Spleen (tissue), 11 donors: Measurements from ENCODE around the gene IGFL4. TPM values are rescaled to one million over a fixed set of nuclear protein-coding genes. Genes with fewer than 3 reads are reported as not detected.

ENCODE experiments used
- DNase-seq: peaks from one replicate; pipeline ENCODE4 v3.0.0-alpha.2; 2020
- H3K27ac ChIP-seq, 8 donors: fragments of 200-600 bp; sonication (generic) in 7 of 8; 1 replicate in 4 of 8; 2 replicates in 4 of 8; pipeline versions ENCODE4 v1.5.0 to v1.8.0; 2016 to 2021; ENCODE audit warnings: inconsistent platforms in 4 of 8, mild to moderate bottlenecking in 4 of 8, moderate library complexity in 1 of 8
- H3K27me3 ChIP-seq, 7 donors: fragments of 200-600 bp; sonication (generic) in 6 of 7; replicated peaks in 1 of 7; 1 replicate in 4 of 7; 2 replicates in 3 of 7; pipeline versions ENCODE4 v1.5.0 to v1.8.0; 2016 to 2021; ENCODE audit warnings: inconsistent platforms in 3 of 7, mild to moderate bottlenecking in 1 of 7
- H3K36me3 ChIP-seq, 6 donors: fragments of 200-600 bp; sonication (generic) in 5 of 6; 1 replicate in 4 of 6; 2 replicates in 2 of 6; pipeline versions ENCODE4 v1.5.0 to v1.8.0; 2016 to 2021; ENCODE audit warnings: inconsistent platforms in 2 of 6
- H3K4me1 ChIP-seq, 6 donors: fragments of 200-600 bp; sonication (generic) in 5 of 6; 1 replicate in 3 of 6; 2 replicates in 3 of 6; pipeline versions ENCODE4 v1.5.0 to v1.8.0; 2016 to 2021; ENCODE audit warnings: inconsistent platforms in 3 of 6
- H3K4me3 ChIP-seq, 8 donors: fragments of 200-600 bp; sonication (generic) in 7 of 8; 1 replicate in 4 of 8; 2 replicates in 4 of 8; pipeline versions ENCODE4 v1.5.0 to v1.8.0; 2016 to 2021; ENCODE audit warnings: inconsistent platforms in 4 of 8, mild to moderate bottlenecking in 4 of 8, moderate library complexity in 2 of 8
- H3K9me3 ChIP-seq, 8 donors: fragments of 200-600 bp; sonication (generic) in 7 of 8; 1 replicate in 4 of 8; 2 replicates in 4 of 8; pipeline versions ENCODE4 v1.5.0 to v1.8.0; 2016 to 2021; ENCODE audit warnings: inconsistent platforms in 4 of 8
- CTCF ChIP-seq, 11 experiments: fragments of 200-600 bp in 7 of 11; fragments of 450-650 bp in 4 of 11; sonication (generic) in 4 of 11; IDR thresholded peaks in 8 of 11; conservative IDR thresholded peaks in 3 of 11; 1 replicate in 7 of 11; 2 replicates in 4 of 11; pipeline versions ENCODE4 v1.4.0 to v1.8.0; 2016 to 2021; ENCODE audit warnings: antibody characterized with exemption in 11 of 11, inconsistent platforms in 4 of 11, mild to moderate bottlenecking in 1 of 11
- POLR2A ChIP-seq, 3 donors: fragments of 450-650 bp; IDR thresholded peaks; one replicate each; pipeline ENCODE4 v1.5.1; 2017; ENCODE audit warnings: antibody characterized with exemption in 3 of 3, mild to moderate bottlenecking in 1 of 3
- POLR2AphosphoS5 ChIP-seq, 3 donors: sonication (generic); formaldehyde crosslinking; IDR thresholded peaks; one replicate each; pipeline ENCODE4 v1.5.1; 2017; ENCODE audit warnings: antibody characterized with exemption in 3 of 3
- WGBS, 5 donors: extraction: QIAGEN DNeasy Blood & Tissue Kit in 3 of 5; methylation state at CpG; one replicate each; pipeline versions ENCODE4 v1.1.5 to v1.1.7; 2013 to 2018; 5-methylcytosine and 5-hydroxymethylcytosine counted together
- intact Hi-C: fragments of 100-400 bp; cut with DNase I; formaldehyde crosslinking; loops from one replicate; pipeline ENCODE4 v1.15.0; 2023; ENCODE audit warnings: low total_unique reads
- polyA plus RNA-seq, 3 donors: library from polyadenylated mRNA; stranded (reverse); fragments of 200-250 nt; gene quantifications; one replicate each; pipeline ENCODE4 v1.2.1, GENCODE V29; 2013
- total RNA-seq, 7 donors: library from RNA; depleted of rRNA in 3 of 7; stranded (reverse); fragments of >200 nt in 3 of 7; fragmentation: NEBNext Ultra II Directional in 4 of 7; extraction: Animal tissue kit (Norgen Biotek cat#: 25700) in 4 of 7; gene quantifications; one replicate each; pipeline versions ENCODE4 v1.1.0 to v1.2.1, GENCODE V29; 2016 to 2021
- donor health status: healthy with polysubstance abuse.
- donor health status: DM: no; HTN: no; CAD: no; lungs with moderate emphysema.
- donor health status: DM: no; HTN: no; CAD: no.
- donor health status: Bipolar disorder and iron deficiency.
- donor health status: healthy.
- donor health status: DM: no; HTN: no; CAD: no.
- donor health status: DM: yes; HTN: yes; CAD: no.

Gene IGFL4
- total and polyA plus RNA-seq, 10 donors: 0.03 TPM; not detected in 8

- no peaks in the 10 kb centered on the region for H3K36me3 ChIP-seq
- no peak for DNase-seq
- H3K4me3 ChIP-seq: no peak overlapping the region
- peaks cover 0 to 47% (median 10%) of the 10 kb centered on the region in 6 donors for H3K4me1 ChIP-seq
- peaks cover 2 to 86% (median 21%) of the 10 kb centered on the region in 7 donors for H3K27me3 ChIP-seq
- intact Hi-C loops: no loop called here
- no peaks in the 10 kb centered on the region for H3K9me3 ChIP-seq
- H3K27ac ChIP-seq: peak overlapping the region in 5 of 8 donors; percentile 49 to 73 (median 58)
- WGBS, 5 donors: 32 to 59% (median 49%) methylated on average over 3 of the region's 3 CpGs
- TF ChIP-seq POLR2A (IDR thresholded peaks at IDR 0.05): no peak
These were observed 15.0 kb downstream of the IGFL4 start for GRCh38 chr19:46025835-46026234.

GRCh38 chr19:46023311-46023779 lies 17.5 kb downstream of the IGFL4 start:
- intact Hi-C loops: no loop called here
- H3K4me3 ChIP-seq: peak overlapping the region in 5 of 8 donors; percentile 21 to 52 (median 32)
- no peaks in the 10 kb centered on the region for H3K9me3 ChIP-seq
- TF ChIP-seq CTCF (IDR thresholded peaks at IDR 0.05 in 8 of 11, conservative IDR thresholded peaks at IDR 0.05 in 3 of 11) (no peak), POLR2A (IDR thresholded peaks at IDR 0.05) (no peak), POLR2AphosphoS5 (IDR thresholded peaks at IDR 0.05) (no peak)
- peak overlapping the region in 7 of 8 donors; percentile 61 to 93 (median 86) for H3K27ac ChIP-seq
- H3K27me3 ChIP-seq: peaks cover 2 to 68% (median 21%) of the 10 kb centered on the region in 7 donors
- DNase-seq: no peak
- 36 to 62% (median 47%) methylated on average over 9 to 11 of the region's 11 CpGs for WGBS, 5 donors
- peaks cover 0 to 40% (median 4%) of the 10 kb centered on the region in 6 donors for H3K4me1 ChIP-seq
- H3K36me3 ChIP-seq: peaks cover 0 to 14% (median under 1%) of the 10 kb centered on the region in 6 donors

- Histone ChIP-seq H3K4me1 (peaks cover 0 to 36% (median 4%) of the 10 kb centered on the region in 6 donors), H3K27me3 (peaks cover 2 to 61% (median 21%) of the 10 kb centered on the region in 7 donors), H3K36me3 (peaks cover 0 to 20% (median 2%) of the 10 kb centered on the region in 6 donors), H3K9me3 (no peaks in the 10 kb centered on the region), H3K4me3 (peak within 1 kb of the TSS in 6 of 8 donors; percentile 13 to 52 (median 29)), H3K27ac (peak within 1 kb of the TSS in 7 of 8 donors; percentile 61 to 93 (median 86))
- WGBS, 5 donors: 24 to 48% (median 25%) methylated on average over 20 to 47 of the region's 47 CpGs
- intact Hi-C loops: no loop called here
- TF ChIP-seq POLR2AphosphoS5 (IDR thresholded peaks at IDR 0.05): peak in 1 of 3 donors; percentile 48
- no peak for TF ChIP-seq POLR2A (IDR thresholded peaks at IDR 0.05)
- peak in 1 of 11 experiments; percentile 10 for TF ChIP-seq CTCF (IDR thresholded peaks at IDR 0.05 in 8 of 11, conservative IDR thresholded peaks at IDR 0.05 in 3 of 11)
- DNase-seq: peak; percentile 87
These were observed 18.1 kb downstream of the IGFL4 start, which contains the start of gene PGLYRP1 for GRCh38 chr19:46022431-46023310. Gene PGLYRP1 (minus strand): TSS chr19:46023053. CDS start chr19:46023021, 32 bp downstream.

GRCh38 chr19:46022061-46022430 lies 18.8 kb downstream of the IGFL4 start:
- peaks cover 0 to 20% (median 2%) of the 10 kb centered on the region in 6 donors for H3K36me3 ChIP-seq
- TF ChIP-seq CTCF (IDR thresholded peaks at IDR 0.05 in 8 of 11, conservative IDR thresholded peaks at IDR 0.05 in 3 of 11): no peak
- no peak for TF ChIP-seq POLR2A (IDR thresholded peaks at IDR 0.05)
- no peak for TF ChIP-seq POLR2AphosphoS5 (IDR thresholded peaks at IDR 0.05)
- H3K4me3 ChIP-seq: peak overlapping the region in 5 of 8 donors; percentile 21 to 52 (median 32)
- WGBS, 5 donors: 42 to 67% (median 57%) methylated on average over 10 to 12 of the region's 12 CpGs
- peaks cover 2 to 55% (median 21%) of the 10 kb centered on the region in 7 donors for H3K27me3 ChIP-seq
- intact Hi-C loops: no loop called here
- H3K4me1 ChIP-seq: peaks cover 0 to 39% (median 7%) of the 10 kb centered on the region in 6 donors
- H3K9me3 ChIP-seq: no peaks in the 10 kb centered on the region
- peak overlapping the region in 6 of 8 donors; percentile 61 to 93 (median 86) for H3K27ac ChIP-seq
- DNase-seq: no peak
